Stimulated activated CD8-positive, alpha-beta memory T cell treated with anti-CD3 and anti-CD28 coated beads, Interleukin-7, amount 100 ng/mL, for 4 hours (primary cell): Measurements from ENCODE around the gene TTR.

Experiments used
- DNase-seq, 2 donors: peaks; one replicate each; pipeline ENCODE4 v3.0.0-alpha.2; 2020; ENCODE audit warnings: low read depth in 2 of 2

Gene TTR

DNA sequence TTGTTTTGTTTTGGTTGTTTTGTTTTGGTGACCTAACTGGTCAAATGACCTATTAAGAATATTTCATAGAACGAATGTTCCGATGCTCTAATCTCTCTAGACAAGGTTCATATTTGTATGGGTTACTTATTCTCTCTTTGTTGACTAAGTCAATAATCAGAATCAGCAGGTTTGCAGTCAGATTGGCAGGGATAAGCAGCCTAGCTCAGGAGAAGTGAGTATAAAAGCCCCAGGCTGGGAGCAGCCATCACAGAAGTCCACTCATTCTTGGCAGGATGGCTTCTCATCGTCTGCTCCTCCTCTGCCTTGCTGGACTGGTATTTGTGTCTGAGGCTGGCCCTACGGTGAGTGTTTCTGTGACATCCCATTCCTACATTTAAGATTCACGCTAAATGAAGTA, at the start of gene TTR:
Gene TTR, plus strand, starts transcription at position 250 of the 400 bp plus-strand sequence. Its CDS starts 26 bp downstream, at position 276.
- DNase-seq = no peak

DNA sequence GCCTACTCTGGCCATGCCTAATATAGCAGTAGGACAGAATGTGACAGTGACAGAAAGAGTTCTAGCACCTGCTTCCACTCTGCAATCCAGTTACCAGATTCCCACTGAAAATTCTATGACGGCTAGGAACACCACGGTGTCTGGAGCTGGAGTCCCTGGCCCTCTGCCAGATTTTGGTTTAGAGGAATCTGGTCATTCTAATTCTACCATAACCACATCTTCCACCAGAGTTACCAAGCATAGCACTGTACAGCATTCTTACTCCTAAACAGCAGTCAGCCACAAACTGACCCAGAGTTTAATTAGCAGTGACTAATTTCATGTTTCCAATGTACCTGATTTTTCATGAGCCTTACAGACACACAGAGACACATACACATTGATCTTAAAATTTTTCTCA, 45.2 kb upstream of the TTR start:
- DNase-seq = no peak

DNA sequence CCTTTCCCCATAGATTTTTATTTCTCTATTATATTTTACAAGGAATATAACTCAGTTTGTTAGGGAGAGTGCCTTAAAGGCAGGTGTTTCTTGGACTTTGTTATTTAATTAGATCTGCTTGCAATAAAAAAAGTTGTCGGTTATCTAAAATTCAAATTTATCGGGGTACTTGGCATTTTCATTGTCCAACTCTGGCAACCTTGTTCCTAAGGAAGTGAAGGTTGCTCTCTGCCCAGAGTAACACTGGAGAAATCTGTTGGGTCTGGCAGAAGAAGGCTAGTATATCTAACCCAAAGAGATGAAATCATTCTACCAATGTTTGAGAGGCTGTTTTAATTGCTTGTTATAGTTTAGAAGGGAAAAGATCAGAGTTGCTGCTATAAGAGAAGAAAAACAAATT, 42.8 kb upstream of the TTR start:
- no peak for DNase-seq

DNA sequence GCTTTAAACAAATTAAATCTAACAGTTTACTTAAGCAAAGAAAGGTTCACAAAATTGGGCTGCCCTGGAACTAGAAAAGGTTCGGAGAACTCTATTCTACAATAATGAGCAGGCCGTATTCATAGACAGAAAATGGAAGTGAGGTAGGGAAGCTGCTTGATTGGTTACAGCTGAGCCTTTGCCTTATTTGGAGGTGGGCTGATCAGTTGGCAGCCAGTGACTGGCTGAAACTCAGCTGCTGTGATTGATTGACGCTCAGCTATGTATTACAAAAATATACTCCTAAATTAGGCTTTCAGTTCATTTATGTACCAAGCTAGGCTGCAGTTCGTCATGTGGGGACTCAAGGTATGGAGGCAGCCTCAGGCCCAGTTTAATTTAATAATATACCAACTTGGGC, 42.3 kb upstream of the TTR start:
- no peak for DNase-seq

DNA sequence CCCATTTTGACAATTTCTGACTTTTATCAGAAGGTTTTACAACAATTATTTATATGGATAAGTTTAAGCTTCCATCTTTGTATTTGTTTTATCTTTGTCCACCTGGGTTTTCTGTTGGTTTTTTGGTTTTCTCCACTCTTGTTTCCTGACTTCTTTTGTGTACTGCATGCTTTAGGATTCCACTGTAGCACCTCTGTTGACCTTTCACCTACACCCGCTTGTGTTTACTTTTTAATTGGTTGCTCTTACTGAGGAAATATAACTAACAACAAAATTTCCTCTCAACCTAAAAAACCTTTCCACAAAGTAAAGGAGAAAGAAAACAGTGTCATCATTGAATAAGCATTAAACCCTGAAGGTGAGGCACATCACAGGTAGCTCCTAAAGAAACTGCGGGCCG, 39.8 kb upstream of the TTR start:
- DNase-seq = no peak

DNA sequence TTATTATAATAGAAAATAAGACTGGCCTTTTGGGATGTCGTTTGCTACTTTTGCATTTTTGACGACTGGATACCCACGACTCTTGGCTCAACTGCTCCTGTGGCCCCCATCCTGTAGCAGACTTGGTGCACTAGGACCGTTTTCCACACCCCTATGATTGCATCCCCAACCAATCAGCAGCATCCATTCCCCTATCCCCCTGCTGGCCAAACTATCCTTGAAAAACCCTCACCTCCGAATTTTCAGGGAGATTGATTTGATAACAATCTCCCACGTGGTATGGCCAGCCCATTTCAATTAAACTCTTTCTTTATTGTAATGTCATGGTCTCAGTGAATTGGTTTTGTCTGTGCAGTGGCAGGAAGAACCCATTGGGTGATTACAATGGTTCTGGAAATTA, 37.9 kb upstream of the TTR start:
- no peak for DNase-seq

DNA sequence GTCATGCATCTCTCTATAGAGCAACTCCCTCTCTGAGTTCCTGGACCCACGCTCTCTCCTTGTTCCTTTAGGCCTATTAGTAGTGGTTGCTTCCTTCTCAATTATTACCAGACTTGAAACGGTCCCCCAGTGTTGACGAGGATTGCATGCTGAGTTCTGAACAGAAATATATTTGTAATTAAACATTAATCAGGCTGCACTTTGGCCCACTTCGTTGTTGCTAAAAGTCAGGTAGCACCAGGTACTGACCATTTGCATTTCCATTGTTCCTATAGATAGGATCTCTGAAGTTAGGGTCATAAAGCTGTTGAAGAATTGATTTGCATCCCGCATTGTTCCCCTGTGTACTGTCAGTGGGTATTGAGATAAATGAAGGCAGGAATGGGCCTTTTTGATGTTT, 36.9 kb upstream of the TTR start:
- no peak for DNase-seq

DNA sequence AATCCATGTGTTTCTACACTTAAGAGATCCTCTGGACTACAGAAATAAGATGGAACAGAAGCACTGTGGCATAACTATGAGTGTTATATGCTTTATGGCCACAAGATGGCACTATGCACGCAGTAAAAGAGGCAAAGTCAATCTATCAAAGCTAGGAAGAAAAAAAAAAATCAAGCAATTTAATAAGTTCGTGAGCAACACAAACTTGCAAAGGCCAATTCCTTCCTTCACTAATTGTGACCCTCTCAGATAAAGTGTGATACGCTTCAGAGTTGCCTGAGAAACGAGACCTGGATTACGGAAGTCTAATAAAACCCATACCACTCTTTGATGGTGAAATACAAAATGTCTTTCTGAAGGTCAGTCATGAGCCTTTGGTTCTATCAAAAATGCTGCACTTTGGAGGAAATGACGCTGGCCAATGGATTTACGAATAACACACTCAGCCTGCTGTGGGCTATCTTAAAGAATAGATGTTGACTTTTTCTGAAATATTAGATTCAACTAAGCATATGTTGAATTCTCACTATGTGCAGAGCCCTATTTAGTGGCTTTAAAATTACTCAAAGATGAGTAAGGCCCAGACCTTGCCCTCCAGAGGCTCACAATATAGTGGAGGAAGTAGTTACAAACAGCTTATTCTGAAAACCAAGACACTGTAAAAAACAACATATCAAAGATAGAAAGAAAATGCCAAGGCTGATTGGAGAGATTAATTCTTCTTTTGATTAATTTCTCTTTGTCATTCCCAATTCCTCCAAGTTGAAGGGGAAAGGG, 35.5 kb upstream of the TTR start:
- peak in 1 of 2 donors; percentile 10 for DNase-seq

DNA sequence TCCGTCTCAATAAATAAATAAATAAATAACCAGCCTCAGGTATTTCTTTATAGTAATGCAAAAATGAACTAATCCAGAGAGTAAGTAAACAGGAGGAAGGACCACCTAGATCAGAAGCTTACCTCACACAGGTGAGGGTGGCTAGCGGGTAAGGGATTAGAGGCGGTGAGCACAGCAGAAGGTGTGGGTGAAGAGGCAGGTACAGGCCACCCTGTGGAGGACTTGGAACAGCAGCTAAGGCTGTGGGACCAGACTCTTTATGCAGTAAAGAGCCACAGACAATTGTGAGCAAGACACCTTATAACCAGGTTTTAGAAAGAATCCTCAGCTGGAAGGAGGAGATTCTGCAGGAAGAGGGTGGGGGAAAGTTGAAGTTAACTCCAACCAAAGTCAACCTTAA, 34.2 kb upstream of the TTR start:
- DNase-seq = no peak

DNA sequence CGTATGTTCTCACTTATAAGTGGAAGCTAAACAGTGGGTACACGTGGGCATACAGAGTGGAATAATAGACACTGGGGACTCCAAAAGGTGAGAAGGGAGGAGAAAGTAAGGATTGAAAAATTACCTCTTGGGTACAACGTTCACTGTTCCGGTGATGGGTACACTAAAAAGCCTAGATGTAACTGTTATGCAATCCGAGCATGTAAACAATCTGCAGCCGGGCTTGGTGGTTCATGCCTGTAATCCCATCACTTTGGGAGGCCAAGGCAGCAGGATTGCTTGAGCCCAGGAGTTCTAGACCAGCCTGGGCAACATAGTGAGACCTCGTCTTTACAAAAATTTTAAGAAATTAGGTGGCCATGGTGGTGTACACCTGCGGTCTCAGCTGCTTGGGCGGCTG, 33.1 kb upstream of the TTR start:
- no peak for DNase-seq

DNA sequence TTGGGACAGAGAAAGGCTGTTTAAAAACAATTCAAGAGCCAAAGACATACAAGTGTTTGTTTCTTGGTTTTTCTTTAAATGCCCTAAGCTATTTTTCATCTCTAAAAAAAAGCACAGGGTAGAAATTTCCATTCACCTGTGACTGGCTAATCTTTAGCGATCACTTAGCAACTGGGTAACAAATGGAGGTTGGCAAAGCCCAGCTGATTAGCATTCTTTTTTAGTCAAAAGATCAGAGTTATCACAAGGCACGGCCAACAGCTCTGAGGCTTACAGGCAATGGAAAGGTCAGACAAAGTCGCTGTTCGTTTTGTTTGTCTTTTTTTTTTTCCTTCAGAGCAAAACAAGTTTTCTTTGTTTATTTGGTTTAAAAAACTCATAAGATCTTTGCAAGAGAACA, 29.0 kb upstream of the TTR start:
- no peak for DNase-seq

DNA sequence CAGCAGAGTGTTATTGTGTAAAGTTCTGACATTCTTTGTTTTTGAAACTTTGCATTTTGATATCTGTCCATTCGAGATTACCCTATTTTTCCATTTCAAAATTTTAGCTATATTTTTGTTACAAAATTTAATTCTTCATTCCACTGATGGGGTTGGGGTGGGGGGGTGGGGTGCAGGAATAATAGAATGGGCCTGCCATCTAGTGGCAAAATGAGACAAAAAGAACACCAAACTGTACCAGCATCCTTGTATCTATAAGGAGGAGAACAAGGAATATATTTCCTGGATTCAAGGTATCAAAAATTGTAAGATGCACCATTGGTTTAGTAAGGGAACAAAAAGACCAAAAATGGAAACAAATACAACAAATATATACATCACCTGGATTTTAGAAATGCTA, 27.9 kb upstream of the TTR start:
- no peak for DNase-seq

DNA sequence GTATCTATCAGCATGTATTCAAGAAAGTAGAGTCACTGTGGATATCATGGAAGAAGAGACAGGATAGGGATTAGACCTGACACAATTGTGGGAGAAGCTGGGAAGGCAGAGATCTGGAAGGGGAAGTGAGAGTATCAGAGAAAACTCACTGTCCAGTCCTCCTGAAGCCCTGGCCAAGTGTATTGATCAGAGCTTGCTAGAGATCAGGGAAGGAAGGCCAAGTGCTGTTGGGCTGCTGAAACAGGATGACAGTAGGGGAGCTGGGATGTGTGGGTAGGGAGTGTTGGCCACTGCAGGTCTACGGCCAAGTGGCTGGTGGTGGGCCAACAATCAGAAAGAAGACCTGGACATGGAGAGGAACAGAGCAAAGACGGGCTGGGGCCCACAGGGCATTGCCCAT, 26.3 kb upstream of the TTR start:
- no peak for DNase-seq

DNA sequence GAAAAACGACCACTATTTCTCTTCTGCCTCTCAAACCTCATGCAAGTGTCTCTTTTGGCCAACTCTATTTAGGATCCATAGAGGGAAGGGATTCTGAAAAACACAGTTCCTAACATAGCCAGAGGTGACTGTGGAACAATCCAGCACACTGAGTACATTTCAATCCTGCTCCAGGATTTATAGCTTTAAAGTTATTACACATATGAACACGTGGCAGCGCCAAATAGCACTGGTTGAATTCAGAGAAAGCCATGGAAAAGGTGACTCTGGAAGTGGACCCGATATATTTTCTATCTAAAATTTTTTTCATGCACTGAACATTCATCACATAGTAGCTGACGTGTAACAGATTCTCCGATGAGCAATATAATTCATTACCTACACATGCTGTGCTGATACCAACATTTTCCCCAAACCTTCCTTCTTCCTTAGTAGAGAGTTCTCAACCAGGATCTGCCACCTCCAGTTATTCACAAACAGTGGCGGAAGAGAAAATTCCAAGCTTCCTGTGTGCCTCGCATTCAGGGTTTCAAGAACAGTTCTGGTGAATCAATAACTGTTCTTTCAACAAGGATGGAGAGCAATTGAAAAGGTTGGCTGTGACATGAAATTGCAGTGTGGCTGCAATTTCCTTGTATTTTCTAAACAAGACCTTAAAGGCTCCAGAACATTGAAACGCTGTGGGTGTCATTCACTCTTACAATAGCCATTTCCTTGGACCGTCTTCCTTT, 25.7 kb upstream of the TTR start:
- DNase-seq = no peak

DNA sequence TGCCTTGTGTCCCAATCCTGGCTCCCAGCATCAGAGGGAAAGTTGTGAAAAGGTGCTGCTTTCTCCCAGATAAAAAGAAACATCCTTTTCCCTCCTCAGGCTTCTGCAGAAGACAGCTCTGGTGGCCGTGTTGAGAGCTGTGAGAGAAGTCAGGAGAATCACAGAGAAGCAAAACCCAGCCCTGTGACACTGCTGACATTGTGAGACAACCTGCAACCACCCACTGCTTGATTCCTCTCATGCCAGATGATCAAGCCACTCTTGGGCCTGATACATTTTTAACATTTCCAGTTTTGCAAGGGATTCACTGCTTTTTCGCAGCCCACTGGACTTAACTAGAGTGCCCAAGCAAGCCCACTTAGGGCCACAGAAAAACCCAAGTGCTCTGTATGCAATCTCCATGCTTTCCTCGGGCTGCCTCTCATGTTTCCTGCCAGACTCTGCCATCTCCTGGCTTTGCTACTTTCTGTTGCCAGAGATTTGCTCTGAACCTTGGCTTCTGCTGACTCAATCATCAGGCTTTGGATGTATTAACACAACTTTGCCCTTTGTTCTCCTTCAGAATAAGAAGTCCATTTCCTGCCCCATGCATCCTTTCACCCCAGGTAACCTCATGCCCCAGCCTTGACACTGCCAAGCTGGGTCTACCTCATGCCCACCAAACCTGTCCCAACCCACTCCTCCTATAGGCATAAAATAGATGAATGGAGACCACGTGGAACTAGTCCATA, 24.9 kb upstream of the TTR start:
- DNase-seq = no peak

DNA sequence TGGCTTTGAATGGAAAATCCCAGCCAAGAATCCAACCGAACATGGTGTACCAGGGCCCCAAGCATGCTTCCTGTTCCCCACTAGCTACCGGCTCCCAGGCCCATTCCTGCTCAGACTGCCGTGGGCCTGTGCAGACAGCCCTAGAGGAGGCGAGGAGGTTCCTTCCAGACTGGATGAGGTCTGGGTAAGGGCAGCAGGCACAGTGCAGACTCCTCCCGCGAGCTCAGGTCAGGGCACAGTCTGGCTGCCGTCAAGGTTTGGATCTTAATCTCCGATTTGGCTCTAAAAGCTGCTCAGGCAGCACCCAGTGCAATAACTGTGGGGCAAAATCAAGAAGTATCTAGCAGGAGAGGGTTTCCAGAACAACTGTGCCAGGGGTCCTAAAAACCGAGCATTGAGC, 19.3 kb upstream of the TTR start:
- DNase-seq = no peak

DNA sequence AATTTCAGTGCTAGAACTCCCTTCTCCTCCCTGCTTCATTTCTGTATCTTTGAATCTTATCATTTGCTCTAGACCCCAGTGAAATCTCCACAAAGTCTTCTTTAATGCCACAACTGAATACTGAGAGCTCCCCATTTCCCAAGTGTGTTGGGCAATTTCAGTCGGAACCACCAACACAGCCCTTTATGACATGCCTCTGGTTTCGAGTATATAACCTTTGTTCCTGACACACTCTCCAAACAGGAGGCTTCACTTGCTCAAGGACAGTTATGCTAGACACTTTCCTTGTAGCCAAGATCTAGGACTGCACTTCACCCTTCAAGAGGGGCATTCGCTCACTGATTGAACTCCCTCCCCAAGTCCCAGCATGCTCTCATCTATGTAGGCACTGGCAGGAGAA, 18.6 kb upstream of the TTR start:
- DNase-seq = no peak

DNA sequence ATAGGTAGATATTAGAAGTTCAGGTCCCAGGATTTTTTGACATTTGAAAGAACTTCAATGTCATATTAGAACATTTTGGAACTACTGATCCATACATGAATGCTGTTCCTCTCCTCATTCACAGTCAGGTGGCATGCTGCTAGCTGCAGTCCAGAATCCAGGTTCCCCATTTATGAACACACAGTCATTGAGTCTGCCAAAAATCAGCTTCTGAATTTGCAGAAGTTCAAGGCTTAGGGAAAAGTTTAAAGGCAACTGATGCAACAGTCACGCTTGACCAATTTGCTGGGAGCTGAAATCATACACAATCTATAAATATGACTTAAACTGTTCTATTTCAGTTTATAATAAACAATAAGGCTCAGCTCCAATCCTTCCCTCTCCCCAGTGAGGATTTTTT, 17.3 kb upstream of the TTR start:
- no peak for DNase-seq

DNA sequence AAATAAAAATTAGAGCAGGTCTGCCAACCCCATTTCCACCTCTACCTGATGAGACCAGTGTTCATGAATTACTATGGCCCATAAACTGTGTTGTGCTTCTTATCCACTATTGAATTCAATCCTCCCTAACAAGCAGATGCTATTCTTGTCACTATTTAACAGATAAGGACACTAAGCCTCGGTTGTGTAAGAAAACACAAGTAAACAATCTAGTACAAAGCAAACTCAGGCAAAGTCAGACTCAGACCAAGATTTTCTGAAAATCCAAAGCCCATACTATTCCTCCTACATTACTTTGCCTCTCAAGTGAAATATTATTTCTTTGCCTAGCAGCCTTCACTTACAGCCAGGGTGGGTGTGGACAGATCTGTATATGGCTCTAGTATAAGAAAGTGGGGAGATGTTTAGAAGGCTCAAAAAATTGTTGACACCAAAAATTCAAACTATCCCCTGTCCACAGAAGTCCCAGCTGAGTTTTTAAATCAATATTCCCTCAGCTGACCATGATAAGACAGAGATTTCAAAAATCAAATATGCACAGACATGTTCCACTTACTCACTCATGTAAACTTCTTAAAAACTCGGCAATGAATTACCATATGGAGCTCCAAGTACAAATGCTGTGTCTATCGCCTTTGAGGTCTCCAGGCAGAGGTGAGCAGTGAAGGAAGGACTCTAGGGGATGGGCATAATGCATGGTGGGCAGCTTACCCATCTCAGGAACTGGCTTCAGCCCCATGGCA, 16.0 kb upstream of the TTR start:
- DNase-seq = no peak

DNA sequence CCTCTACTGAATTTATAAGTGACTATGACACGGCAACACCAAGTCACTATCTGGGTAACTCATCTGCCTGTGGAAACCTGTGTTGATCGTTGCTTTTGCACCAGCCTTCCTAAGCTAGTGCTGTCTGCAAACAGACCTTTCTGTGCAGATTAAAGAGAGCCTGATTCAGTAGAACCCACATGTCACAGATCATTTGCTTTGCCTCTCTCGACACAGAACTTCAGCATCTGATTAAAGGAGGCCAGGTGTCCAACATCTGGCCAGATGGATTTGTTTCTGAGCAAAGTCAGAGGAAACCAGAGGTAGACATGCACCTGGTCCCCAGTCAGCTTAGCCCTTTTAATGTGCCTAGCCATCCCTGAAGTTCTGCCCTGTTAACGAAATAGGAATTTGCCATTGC, 15.0 kb upstream of the TTR start:
- DNase-seq = no peak

DNA sequence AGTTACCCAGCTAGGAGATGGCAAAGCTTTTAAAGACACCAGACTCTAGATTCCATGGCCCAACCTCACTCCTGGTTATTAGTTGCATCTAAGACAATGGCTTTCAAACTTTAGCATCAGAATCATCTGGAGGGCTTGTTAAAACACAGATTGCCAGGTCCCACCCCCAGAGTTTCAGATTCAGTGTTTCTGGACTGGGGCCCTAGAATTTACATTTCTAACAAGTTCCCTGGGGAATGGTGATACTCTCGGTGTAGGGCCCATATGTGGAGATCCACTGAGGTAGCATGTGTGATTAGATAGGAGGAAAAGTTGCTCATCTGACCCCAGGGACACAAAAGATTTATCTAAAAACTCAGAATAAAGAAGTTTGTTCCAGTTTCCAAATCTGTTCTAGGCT, 14.5 kb upstream of the TTR start:
- no peak for DNase-seq

DNA sequence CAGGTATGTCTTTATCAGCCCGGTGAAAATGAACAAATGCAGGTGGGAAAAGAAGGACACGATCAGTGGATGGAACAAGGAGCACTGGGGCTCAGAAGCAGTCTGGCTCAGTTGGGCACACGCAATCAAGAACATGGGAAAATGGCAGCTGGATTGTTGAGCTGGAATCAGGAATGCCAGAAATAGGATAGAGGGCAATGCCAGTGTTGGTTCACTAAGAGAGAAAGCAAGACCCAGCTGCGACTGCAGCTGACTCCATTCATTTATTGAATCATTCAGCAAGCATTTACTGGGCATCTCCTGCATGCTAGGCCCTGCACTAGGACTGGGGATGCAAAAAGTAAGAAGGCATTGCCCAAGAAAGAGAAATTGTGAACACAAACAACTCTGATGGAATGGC, 13.6 kb upstream of the TTR start:
- no peak for DNase-seq
